IMR-90 (cell line): ENCODE results near the gene LRRC8B.

Source experiments
- BHLHE40 ChIP-seq: fragments of 150-350 bp; IDR thresholded peaks from 2 replicates; pipeline ENCODE4 v1.6.1; 2016; ENCODE audit warnings: mild to moderate bottlenecking, low read depth, low read length
- CHD1 ChIP-seq: IDR thresholded peaks from 2 replicates; pipeline ENCODE4 v1.6.1; 2012; ENCODE audit warnings: low read depth, low read length, improper control_type of control experiment
- FOS ChIP-seq: fragments of 150-350 bp; IDR thresholded peaks from 2 replicates; pipeline ENCODE4 v1.6.1; 2016; ENCODE audit warnings: low read depth, low read length
- MXI1 ChIP-seq: IDR thresholded peaks from 2 replicates; pipeline ENCODE4 v1.6.1; 2012; ENCODE audit warnings: low read depth, mild to moderate bottlenecking, low read length, moderate library complexity, borderline replicate concordance
- NFE2L2 ChIP-seq: fragments of 150-350 bp; IDR thresholded peaks from 2 replicates; pipeline ENCODE4 v1.6.1; 2016; ENCODE audit warnings: low read depth, mild to moderate bottlenecking, low read length
- POLR2A ChIP-seq: IDR thresholded peaks from 2 replicates; pipeline ENCODE4 v1.6.1; 2012; ENCODE audit warnings: mild to moderate bottlenecking, low read depth, low read length
- RAD21 ChIP-seq: IDR thresholded peaks from 2 replicates; pipeline ENCODE4 v1.6.1; 2012; ENCODE audit warnings: low read length, improper control_type of control experiment
- RCOR1 ChIP-seq: IDR thresholded peaks from 2 replicates; pipeline ENCODE4 v1.6.1; 2012; ENCODE audit warnings: mild to moderate bottlenecking, low read length, improper control_type of control experiment; ENCODE audit not compliant: insufficient replicate concordance
- TF ChIP-seq, protein P1 (sequence below): fragments of 150-350 bp; IDR thresholded peaks from 2 replicates; pipeline ENCODE4 v1.6.1; 2016; ENCODE audit warnings: low read depth, mild to moderate bottlenecking, low read length, moderate library complexity, borderline replicate concordance
- TF ChIP-seq, protein P2 (sequence below): conservative IDR thresholded peaks from 2 replicates; pipeline ENCODE4 v1.5.1; 2012; ENCODE audit warnings: mild to moderate bottlenecking, low read depth, low read length, improper control_type of control experiment

DNA sequence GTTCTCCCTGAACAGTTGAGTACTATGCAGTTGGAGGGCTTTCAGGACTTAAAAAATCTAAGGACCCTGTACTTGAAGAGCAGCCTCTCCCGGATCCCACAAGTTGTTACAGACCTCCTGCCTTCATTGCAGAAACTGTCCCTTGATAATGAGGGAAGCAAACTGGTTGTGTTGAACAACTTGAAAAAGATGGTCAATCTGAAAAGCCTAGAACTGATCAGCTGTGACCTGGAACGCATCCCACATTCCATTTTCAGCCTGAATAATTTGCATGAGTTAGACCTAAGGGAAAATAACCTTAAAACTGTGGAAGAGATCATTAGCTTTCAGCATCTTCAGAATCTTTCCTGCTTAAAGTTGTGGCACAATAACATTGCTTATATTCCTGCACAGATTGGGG lies 59.6 kb downstream of the LRRC8B start:
- TF ChIP-seq RCOR1 (no peak), CHD1 (no peak), RAD21 (no peak), POLR2A (no peak), BHLHE40 (no peak), NFE2L2 (no peak), FOS (no peak), MXI1 (no peak)
- TF ChIP-seq, protein P1, sequence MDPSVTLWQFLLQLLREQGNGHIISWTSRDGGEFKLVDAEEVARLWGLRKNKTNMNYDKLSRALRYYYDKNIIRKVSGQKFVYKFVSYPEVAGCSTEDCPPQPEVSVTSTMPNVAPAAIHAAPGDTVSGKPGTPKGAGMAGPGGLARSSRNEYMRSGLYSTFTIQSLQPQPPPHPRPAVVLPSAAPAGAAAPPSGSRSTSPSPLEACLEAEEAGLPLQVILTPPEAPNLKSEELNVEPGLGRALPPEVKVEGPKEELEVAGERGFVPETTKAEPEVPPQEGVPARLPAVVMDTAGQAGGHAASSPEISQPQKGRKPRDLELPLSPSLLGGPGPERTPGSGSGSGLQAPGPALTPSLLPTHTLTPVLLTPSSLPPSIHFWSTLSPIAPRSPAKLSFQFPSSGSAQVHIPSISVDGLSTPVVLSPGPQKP: no peak
- TF ChIP-seq, protein P2, sequence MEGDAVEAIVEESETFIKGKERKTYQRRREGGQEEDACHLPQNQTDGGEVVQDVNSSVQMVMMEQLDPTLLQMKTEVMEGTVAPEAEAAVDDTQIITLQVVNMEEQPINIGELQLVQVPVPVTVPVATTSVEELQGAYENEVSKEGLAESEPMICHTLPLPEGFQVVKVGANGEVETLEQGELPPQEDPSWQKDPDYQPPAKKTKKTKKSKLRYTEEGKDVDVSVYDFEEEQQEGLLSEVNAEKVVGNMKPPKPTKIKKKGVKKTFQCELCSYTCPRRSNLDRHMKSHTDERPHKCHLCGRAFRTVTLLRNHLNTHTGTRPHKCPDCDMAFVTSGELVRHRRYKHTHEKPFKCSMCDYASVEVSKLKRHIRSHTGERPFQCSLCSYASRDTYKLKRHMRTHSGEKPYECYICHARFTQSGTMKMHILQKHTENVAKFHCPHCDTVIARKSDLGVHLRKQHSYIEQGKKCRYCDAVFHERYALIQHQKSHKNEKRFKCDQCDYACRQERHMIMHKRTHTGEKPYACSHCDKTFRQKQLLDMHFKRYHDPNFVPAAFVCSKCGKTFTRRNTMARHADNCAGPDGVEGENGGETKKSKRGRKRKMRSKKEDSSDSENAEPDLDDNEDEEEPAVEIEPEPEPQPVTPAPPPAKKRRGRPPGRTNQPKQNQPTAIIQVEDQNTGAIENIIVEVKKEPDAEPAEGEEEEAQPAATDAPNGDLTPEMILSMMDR: no peak
